GM18508 (cell line): ENCODE measurements around the gene CDH10.

Experiments
- ATAC-seq: cut with Tn5 transposase; IDR thresholded peaks from one replicate; pipeline ENCODE4 v1.9.1; 2021; ENCODE audit warnings: moderate number of reproducible peaks; ENCODE audit not compliant: insufficient read depth, unreplicated experiment

The CDH10 gene

GRCh38 chr5:24606971-24607370 is 37.8 kb downstream of the CDH10 start:
- ATAC-seq = no peak

- ATAC-seq = no peak
These were observed 42.6 kb downstream of the CDH10 start for GRCh38 chr5:24602188-24602587.

GRCh38 chr5:24598956-24599355 is 45.8 kb downstream of the CDH10 start:
- ATAC-seq = no peak

GRCh38 chr5:24595329-24595728 is 49.4 kb downstream of the CDH10 start:
- no peak for ATAC-seq

- no peak for ATAC-seq
These were observed 53.4 kb downstream of the CDH10 start for GRCh38 chr5:24591426-24591825.

- ATAC-seq = no peak
These were observed 55.2 kb downstream of the CDH10 start for GRCh38 chr5:24589566-24589965.

GRCh38 chr5:24585751-24586150 is 59.0 kb downstream of the CDH10 start:
- no peak for ATAC-seq

- no peak for ATAC-seq
These were observed 73.5 kb downstream of the CDH10 start for GRCh38 chr5:24571302-24571701.

GRCh38 chr5:24566933-24567332 is 77.8 kb downstream of the CDH10 start:
- no peak for ATAC-seq

GRCh38 chr5:24555229-24555628 is 89.5 kb downstream of the CDH10 start:
- no peak for ATAC-seq

- ATAC-seq = no peak
These were observed 97.6 kb downstream of the CDH10 start for GRCh38 chr5:24547132-24547531.

- no peak for ATAC-seq
These were observed 105.2 kb downstream of the CDH10 start for GRCh38 chr5:24539613-24540012.

- no peak for ATAC-seq
These were observed 106.4 kb downstream of the CDH10 start for GRCh38 chr5:24538346-24538745.

- ATAC-seq = no peak
These were observed 109.1 kb downstream of the CDH10 start for GRCh38 chr5:24535646-24536045.

- ATAC-seq = no peak
These were observed 113.9 kb downstream of the CDH10 start for GRCh38 chr5:24530906-24531305.

GRCh38 chr5:24525414-24525813 is 119.4 kb downstream of the CDH10 start:
- ATAC-seq = no peak

GRCh38 chr5:24512423-24512822 is 132.4 kb downstream of the CDH10 start:
- no peak for ATAC-seq

- no peak for ATAC-seq
These were observed 134.2 kb downstream of the CDH10 start for GRCh38 chr5:24510523-24510988.

- ATAC-seq = no peak
These were observed 134.8 kb downstream of the CDH10 start for GRCh38 chr5:24509943-24510342.

- ATAC-seq = no peak
These were observed 139.5 kb downstream of the CDH10 start for GRCh38 chr5:24505258-24505657.

GRCh38 chr5:24497591-24498157 is 147.1 kb downstream of the CDH10 start:
- ATAC-seq = no peak

GRCh38 chr5:24497145-24497544 is 147.6 kb downstream of the CDH10 start:
- ATAC-seq = no peak

- no peak for ATAC-seq
These were observed 148.5 kb downstream of the CDH10 start for GRCh38 chr5:24496268-24496667.
